NCI-H345 treated with DMSO at 0.1 percent for 48 hours (cell line): ENCODE measurements around the gene LBX1.

ENCODE experiments used
- DNase-seq: peaks from one replicate; lab custom pipeline; 2025; ENCODE audit not compliant: unreplicated experiment; lab: John Stamatoyannopoulos, UW

The LBX1 gene

GRCh38 chr10:101229266-101230182, at the start of gene LBX1:
LBX1 (minus strand) TSS chr10:101229463; CDS start chr10:101228815, 648 bp downstream.
- DNase-seq: no peak

GRCh38 chr10:101273741-101274140, 44.5 kb upstream of the LBX1 start:
- no peak for DNase-seq

GRCh38 chr10:101273330-101273729, 44.1 kb upstream of the LBX1 start:
- DNase-seq: no peak

GRCh38 chr10:101272229-101272868, 43.1 kb upstream of the LBX1 start:
- peak; percentile 10 for DNase-seq

- DNase-seq: no peak
These were observed 41.5 kb upstream of the LBX1 start for GRCh38 chr10:101270763-101271162.

- no peak for DNase-seq
These were observed 38.5 kb upstream of the LBX1 start for GRCh38 chr10:101267776-101268175.

GRCh38 chr10:101267290-101267680, 38.0 kb upstream of the LBX1 start:
- no peak for DNase-seq

GRCh38 chr10:101266381-101267289, 37.4 kb upstream of the LBX1 start:
- no peak for DNase-seq

GRCh38 chr10:101263150-101263752, 34.0 kb upstream of the LBX1 start:
- DNase-seq: no peak

- no peak for DNase-seq
These were observed 32.9 kb upstream of the LBX1 start for GRCh38 chr10:101262147-101262546.

GRCh38 chr10:101261702-101262101, 32.4 kb upstream of the LBX1 start:
- no peak for DNase-seq

- no peak for DNase-seq
These were observed 31.7 kb upstream of the LBX1 start for GRCh38 chr10:101260764-101261481.

GRCh38 chr10:101258179-101258885, 29.1 kb upstream of the LBX1 start:
- DNase-seq: no peak

- DNase-seq: no peak
These were observed 28.2 kb upstream of the LBX1 start for GRCh38 chr10:101257491-101257890.

GRCh38 chr10:101257084-101257483, 27.8 kb upstream of the LBX1 start:
- DNase-seq: no peak

- DNase-seq: no peak
These were observed 27.1 kb upstream of the LBX1 start for GRCh38 chr10:101256387-101256786.

- DNase-seq: no peak
These were observed 20.9 kb upstream of the LBX1 start for GRCh38 chr10:101250136-101250535.

GRCh38 chr10:101249171-101249581, 19.9 kb upstream of the LBX1 start:
- DNase-seq: no peak

- DNase-seq: no peak
These were observed 17.4 kb upstream of the LBX1 start for GRCh38 chr10:101246639-101247038.
